ENCODE results near the gene DHX32.

DHX32 gene

DNA sequence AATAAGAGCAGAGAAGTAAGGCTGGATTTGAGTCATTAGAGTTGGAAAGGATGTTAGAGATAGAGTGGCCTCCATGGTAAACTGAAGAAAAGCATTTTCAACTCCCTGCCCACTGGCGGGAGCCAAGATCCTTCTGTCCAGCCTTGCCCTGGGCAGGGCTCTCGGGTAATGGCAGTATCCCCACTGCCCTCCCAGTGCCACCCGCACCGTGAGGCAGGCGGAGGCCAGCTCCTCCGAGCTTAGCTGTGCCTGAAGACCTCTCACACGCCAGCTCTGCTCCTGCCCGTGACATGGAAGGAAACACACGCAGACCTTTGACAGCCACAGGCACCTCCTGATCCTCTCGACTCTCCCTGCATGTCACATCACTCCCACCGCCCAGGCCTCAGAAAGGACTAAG lies 35.5 kb downstream of the DHX32 start:
- Histone ChIP-seq H3K27ac (ENCODE audit: low read length) (no peak overlapping the region), H3K9me3 (ENCODE audit: control insufficient read depth in 2 of 2, low read length in 2 of 2) (no peaks in the 10 kb centered on the region), H3K36me3 (ENCODE audit: control insufficient read depth in 2 of 2, insufficient read depth in 2 of 2, low read length in 2 of 2) (peaks cover 1 to 35% of the 10 kb centered on the region in 2 donors), H3K4me1 (ENCODE audit: control insufficient read depth, insufficient read depth, low read length) (peaks cover 2% of the 10 kb centered on the region), H3K9ac (ENCODE audit: low read length in 2 of 2) (no peak overlapping the region), H3K27me3 (ENCODE audit: control insufficient read depth in 1 of 2, insufficient read depth in 2 of 2, low read length in 2 of 2) (no peaks in the 10 kb centered on the region), H3K4me3 (ENCODE audit: low read length in 2 of 2) (no peak overlapping the region)

DNA sequence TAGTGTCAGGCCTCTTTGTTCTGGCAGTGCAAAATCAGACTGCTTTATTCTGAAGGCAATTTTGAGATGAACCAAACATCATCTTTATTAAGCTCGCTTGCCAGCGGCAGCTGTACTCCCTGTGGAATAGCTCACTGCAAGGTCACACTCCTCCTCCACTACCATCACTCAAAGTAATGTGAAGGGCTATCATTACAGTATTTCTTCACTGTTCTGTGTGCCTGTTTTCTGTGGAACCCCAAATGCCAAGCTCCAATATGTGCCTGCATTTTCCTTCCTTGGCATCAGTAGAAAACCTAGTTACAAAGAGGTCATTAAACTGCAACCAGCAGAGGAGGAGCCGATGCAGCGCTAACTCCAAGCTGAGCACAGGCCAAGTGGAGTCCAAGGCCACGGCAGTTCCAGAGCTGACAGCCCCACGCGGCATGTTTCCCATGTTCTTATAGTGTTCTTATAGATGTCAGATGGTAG lies 36.3 kb downstream of the DHX32 start:
- Histone ChIP-seq H3K4me3 (ENCODE audit: low read length in 2 of 2) (no peak overlapping the region), H3K27me3 (ENCODE audit: control insufficient read depth in 1 of 2, insufficient read depth in 2 of 2, low read length in 2 of 2) (no peaks in the 10 kb centered on the region), H3K36me3 (ENCODE audit: control insufficient read depth in 2 of 2, insufficient read depth in 2 of 2, low read length in 2 of 2) (peaks cover 9 to 42% of the 10 kb centered on the region in 2 donors), H3K4me1 (ENCODE audit: control insufficient read depth, insufficient read depth, low read length) (peaks cover 2% of the 10 kb centered on the region), H3K27ac (ENCODE audit: low read length) (no peak overlapping the region), H3K9ac (ENCODE audit: low read length in 2 of 2) (no peak overlapping the region), H3K9me3 (ENCODE audit: control insufficient read depth in 2 of 2, low read length in 2 of 2) (no peaks in the 10 kb centered on the region)

DNA sequence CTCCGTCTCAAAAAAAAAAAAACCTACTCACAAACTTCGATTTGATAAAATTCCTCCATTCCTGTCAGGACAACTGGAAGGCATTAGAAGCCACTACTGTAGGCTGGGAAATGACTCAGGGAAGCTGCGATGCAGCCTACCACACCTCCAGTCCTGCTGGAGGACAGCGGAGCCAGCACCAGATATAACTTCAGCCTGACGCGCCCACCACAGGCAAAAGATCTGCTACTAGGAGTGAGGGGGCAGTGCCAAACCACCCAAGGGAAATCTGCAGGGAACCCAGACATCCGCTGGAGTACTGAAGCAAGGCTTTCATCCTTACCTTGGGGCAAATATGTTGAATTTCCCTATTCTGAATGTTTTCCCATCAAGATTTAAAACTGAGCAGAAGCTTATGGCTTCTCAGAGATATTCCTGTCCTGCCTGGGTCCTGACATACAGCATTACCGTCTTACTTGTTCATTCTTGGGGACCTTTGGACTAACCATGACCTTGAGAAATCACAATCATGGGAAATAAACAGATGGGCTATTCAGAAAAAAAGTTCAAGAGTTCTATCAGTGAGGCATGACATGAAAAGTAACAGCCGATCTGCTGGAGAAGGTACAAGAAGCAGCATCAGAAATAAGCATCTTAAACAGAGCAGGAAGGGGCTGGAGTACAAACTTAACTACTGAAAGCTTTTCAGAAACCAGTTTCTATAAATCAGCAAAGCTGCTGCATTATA lies 37.3 kb downstream of the DHX32 start:
- Histone ChIP-seq H3K27me3 (ENCODE audit: control insufficient read depth in 1 of 2, insufficient read depth in 2 of 2, low read length in 2 of 2) (no peaks in the 10 kb centered on the region), H3K36me3 (ENCODE audit: control insufficient read depth in 2 of 2, insufficient read depth in 2 of 2, low read length in 2 of 2) (peaks cover 18 to 47% of the 10 kb centered on the region in 2 donors), H3K27ac (ENCODE audit: low read length) (no peak overlapping the region), H3K9ac (ENCODE audit: low read length in 2 of 2) (no peak overlapping the region), H3K9me3 (ENCODE audit: control insufficient read depth in 2 of 2, low read length in 2 of 2) (no peaks in the 10 kb centered on the region), H3K4me1 (ENCODE audit: control insufficient read depth, insufficient read depth, low read length) (peaks cover 2% of the 10 kb centered on the region), H3K4me3 (ENCODE audit: low read length in 2 of 2) (no peak overlapping the region)

DNA sequence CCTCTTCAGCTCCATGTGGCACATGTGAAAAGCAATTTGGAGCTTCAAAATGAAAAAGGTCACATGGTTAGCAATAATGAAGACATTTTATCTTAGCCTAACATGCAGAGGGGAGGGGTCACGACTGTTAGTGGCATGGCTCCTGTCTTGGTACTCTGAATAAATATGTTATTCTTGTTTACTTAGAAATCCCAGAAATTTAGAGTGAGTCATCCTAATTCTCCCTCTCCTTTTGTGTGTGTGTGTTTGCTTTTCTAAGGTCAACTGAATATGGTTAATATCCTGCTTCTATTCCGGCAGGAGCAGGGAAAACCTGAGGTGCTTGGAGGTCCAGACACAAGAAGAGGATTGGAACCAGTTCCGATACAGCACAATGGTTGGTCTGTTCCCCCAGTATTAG lies 40.1 kb downstream of the DHX32 start:
- H3K9ac ChIP-seq (ENCODE audit: low read length in 2 of 2): no peak overlapping the region
- H3K9me3 ChIP-seq (ENCODE audit: control insufficient read depth in 2 of 2, low read length in 2 of 2): no peaks in the 10 kb centered on the region
- no peaks in the 10 kb centered on the region for H3K27me3 ChIP-seq (ENCODE audit: control insufficient read depth in 1 of 2, insufficient read depth in 2 of 2, low read length in 2 of 2)
- H3K27ac ChIP-seq (ENCODE audit: low read length): no peak overlapping the region
- peaks cover 2% of the 10 kb centered on the region for H3K4me1 ChIP-seq (ENCODE audit: control insufficient read depth, insufficient read depth, low read length)
- peaks cover 38 to 57% of the 10 kb centered on the region in 2 donors for H3K36me3 ChIP-seq (ENCODE audit: control insufficient read depth in 2 of 2, insufficient read depth in 2 of 2, low read length in 2 of 2)
- H3K4me3 ChIP-seq (ENCODE audit: low read length in 2 of 2): no peak overlapping the region

DNA sequence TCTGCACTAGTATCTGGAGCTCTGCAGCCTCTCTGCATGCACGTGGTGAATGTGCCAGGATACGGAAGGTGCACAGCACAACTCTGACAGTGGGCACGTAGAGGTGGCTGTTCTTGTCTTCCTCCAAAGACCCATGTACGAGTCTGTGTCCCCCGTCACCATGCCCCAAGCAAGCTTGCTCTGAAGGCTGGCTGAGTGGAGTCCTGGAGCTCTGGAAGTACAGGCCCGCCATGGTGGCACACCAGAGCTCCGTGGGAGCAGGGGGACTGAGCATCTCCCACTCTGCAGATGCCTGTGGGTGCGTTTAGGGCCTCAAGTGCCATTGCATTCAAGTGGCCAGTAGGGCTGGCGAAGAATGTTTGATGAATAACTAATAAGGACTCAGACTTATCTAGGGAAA lies 40.7 kb downstream of the DHX32 start:
- no peak overlapping the region for H3K4me3 ChIP-seq (ENCODE audit: low read length in 2 of 2)
- H3K9me3 ChIP-seq (ENCODE audit: control insufficient read depth in 2 of 2, low read length in 2 of 2): no peaks in the 10 kb centered on the region
- H3K4me1 ChIP-seq (ENCODE audit: control insufficient read depth, insufficient read depth, low read length): peaks cover 2% of the 10 kb centered on the region
- no peak overlapping the region for H3K27ac ChIP-seq (ENCODE audit: low read length)
- H3K27me3 ChIP-seq (ENCODE audit: control insufficient read depth in 1 of 2, insufficient read depth in 2 of 2, low read length in 2 of 2): no peaks in the 10 kb centered on the region
- peaks cover 40 to 60% of the 10 kb centered on the region in 2 donors for H3K36me3 ChIP-seq (ENCODE audit: control insufficient read depth in 2 of 2, insufficient read depth in 2 of 2, low read length in 2 of 2)
- no peak overlapping the region for H3K9ac ChIP-seq (ENCODE audit: low read length in 2 of 2)

DNA sequence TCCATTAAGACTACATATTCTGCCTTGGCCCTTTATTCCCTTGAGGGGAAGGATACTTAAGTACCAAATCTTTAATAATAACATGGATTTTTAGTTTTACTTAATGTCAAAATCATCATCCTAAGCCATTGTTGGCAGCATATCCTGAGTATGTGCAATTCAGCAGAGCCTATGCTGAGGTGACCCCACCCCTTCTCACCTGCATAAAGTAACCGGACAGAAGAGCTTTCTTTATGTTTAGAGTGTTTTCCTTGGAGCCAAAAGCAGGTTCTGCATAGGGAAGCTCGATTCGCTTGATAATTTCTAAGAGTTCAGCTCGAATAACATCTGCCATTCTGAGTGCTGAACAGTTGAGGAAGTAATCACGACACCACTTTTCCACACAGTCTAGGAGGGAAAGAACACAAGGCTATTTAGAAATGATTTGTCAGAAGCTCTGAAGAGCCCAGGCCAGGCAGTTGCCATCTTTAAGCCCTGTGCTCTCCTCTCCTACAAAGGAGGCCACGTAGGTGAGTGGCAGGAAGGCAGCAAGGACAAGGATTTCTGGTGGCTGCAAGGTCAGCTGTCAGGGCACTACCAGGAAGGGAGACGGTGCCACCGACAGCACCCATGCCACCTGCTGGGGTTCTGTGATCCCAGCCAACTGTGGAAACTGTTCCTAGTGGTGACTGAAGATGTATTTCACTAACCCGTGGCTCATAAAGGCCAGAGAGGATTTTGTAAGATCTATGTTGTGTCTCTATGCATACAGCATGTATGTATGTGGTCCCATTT lies 42.1 kb downstream of the DHX32 start:
- H3K4me3 ChIP-seq (ENCODE audit: low read length in 2 of 2): no peak overlapping the region
- H3K27me3 ChIP-seq (ENCODE audit: control insufficient read depth in 1 of 2, insufficient read depth in 2 of 2, low read length in 2 of 2): no peaks in the 10 kb centered on the region
- no peak overlapping the region for H3K9ac ChIP-seq (ENCODE audit: low read length in 2 of 2)
- no peaks in the 10 kb centered on the region for H3K9me3 ChIP-seq (ENCODE audit: control insufficient read depth in 2 of 2, low read length in 2 of 2)
- H3K4me1 ChIP-seq (ENCODE audit: control insufficient read depth, insufficient read depth, low read length): no peaks in the 10 kb centered on the region
- H3K36me3 ChIP-seq (ENCODE audit: control insufficient read depth in 2 of 2, insufficient read depth in 2 of 2, low read length in 2 of 2): peaks cover 44 to 63% of the 10 kb centered on the region in 2 donors
- H3K27ac ChIP-seq (ENCODE audit: low read length): no peak overlapping the region

DNA sequence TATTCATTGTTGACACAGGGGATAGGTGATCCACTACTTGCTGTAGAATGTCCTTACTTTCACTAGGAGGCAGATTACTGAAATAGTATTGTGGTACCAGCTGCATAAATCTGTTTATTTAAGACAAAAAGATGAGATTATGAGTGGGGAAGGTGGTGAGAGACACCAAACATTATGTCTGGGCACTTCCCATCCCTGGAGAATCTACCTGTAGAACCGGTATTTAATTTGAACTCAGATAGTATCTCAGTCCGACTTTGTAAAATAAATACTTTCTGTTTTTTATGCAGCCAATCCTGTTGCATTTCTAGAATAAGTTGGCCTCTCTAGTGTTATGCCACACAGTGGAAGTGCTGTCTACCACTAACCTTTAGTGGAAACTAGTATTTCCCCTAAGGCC lies 44.3 kb downstream of the DHX32 start:
- peaks cover 59 to 69% of the 10 kb centered on the region in 2 donors for H3K36me3 ChIP-seq (ENCODE audit: control insufficient read depth in 2 of 2, insufficient read depth in 2 of 2, low read length in 2 of 2)
- H3K9me3 ChIP-seq (ENCODE audit: control insufficient read depth in 2 of 2, low read length in 2 of 2): no peaks in the 10 kb centered on the region

DNA sequence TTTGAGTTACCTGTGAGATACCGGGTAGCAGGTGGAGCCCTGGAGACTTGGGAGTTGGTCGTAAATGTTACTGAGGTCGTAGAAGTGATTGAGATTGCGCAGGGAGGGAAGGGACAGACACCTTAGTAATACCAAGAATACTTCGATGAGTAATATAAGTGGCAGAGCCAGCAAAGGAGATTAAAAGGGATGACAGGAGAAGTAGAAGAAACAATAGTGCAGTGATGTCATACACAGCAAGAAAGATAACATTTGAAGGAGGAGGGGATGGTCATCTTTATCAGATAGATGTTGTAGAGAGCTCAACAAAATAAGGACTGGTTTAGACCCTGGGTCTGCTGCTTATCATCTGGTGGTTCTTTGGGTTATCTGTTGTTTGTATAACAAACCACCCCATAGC lies 52.8 kb downstream of the DHX32 start:
- no peak overlapping the region for H3K4me3 ChIP-seq (ENCODE audit: low read length in 2 of 2)
- peaks cover 12% of the 10 kb centered on the region for H3K4me1 ChIP-seq (ENCODE audit: control insufficient read depth, insufficient read depth, low read length)
- peaks cover 45 to 55% of the 10 kb centered on the region in 2 donors for H3K36me3 ChIP-seq (ENCODE audit: control insufficient read depth in 2 of 2, insufficient read depth in 2 of 2, low read length in 2 of 2)
- no peaks in the 10 kb centered on the region for H3K27me3 ChIP-seq (ENCODE audit: control insufficient read depth in 1 of 2, insufficient read depth in 2 of 2, low read length in 2 of 2)
- H3K27ac ChIP-seq (ENCODE audit: low read length): no peak overlapping the region
- H3K9me3 ChIP-seq (ENCODE audit: control insufficient read depth in 2 of 2, low read length in 2 of 2): no peaks in the 10 kb centered on the region
- H3K9ac ChIP-seq (ENCODE audit: low read length in 2 of 2): no peak overlapping the region

More for the DNA sequence above, 44.3 kb downstream of the DHX32 start:
- no peaks in the 10 kb centered on the region for H3K27me3 ChIP-seq (ENCODE audit: control insufficient read depth in 1 of 2, insufficient read depth in 2 of 2, low read length in 2 of 2)
- no peaks in the 10 kb centered on the region for H3K4me1 ChIP-seq (ENCODE audit: control insufficient read depth, insufficient read depth, low read length)
- no peak overlapping the region for H3K4me3 ChIP-seq (ENCODE audit: low read length in 2 of 2)
- no peak overlapping the region for H3K27ac ChIP-seq (ENCODE audit: low read length)
- H3K9ac ChIP-seq (ENCODE audit: low read length in 2 of 2): no peak overlapping the region

DNA sequence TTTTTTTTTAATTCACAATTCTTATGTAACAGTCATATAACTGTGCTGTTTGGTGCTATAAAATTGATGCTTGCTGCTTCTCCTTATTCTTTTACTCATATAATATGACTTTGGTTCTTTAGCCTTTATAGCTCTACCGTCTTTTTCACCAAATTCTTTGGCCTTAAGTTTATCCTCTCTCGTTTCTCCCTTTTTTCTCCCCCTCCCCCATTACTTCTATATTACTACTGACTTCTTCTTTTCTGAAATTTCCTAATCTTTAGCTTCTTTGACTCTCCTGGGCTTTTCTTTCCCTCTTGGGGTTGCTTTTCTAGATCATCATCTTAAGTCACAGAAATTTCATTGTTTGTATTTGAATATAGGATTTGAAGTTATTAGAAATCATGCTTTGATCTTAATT lies 54.0 kb downstream of the DHX32 start:
- no peak overlapping the region for H3K4me3 ChIP-seq (ENCODE audit: low read length in 2 of 2)
- H3K4me1 ChIP-seq (ENCODE audit: control insufficient read depth, insufficient read depth, low read length): peaks cover 14% of the 10 kb centered on the region
- H3K9ac ChIP-seq (ENCODE audit: low read length in 2 of 2): no peak overlapping the region
- no peaks in the 10 kb centered on the region for H3K27me3 ChIP-seq (ENCODE audit: control insufficient read depth in 1 of 2, insufficient read depth in 2 of 2, low read length in 2 of 2)
- no peaks in the 10 kb centered on the region for H3K9me3 ChIP-seq (ENCODE audit: control insufficient read depth in 2 of 2, low read length in 2 of 2)
- H3K36me3 ChIP-seq (ENCODE audit: control insufficient read depth in 2 of 2, insufficient read depth in 2 of 2, low read length in 2 of 2): peaks cover 36 to 46% of the 10 kb centered on the region in 2 donors
- no peak overlapping the region for H3K27ac ChIP-seq (ENCODE audit: low read length)

DNA sequence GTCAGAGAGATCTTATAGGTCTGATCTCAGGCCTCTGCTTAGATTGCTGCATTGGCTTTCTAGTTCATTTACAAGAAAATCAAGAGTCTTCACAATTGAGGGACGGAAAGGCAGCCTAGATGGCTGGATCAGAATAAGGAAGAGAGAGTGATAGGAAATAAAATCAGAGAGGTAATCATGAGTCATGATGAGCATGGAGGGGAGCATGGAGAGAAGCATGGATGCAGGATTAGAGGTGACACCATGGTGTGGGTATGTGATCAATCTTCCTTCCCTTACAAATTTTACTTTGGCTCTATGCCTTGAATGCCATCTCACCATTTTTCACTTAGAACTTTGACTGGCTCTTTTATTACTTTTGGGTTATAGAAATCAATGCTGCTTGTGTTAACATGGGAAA lies 56.4 kb downstream of the DHX32 start:
- Histone ChIP-seq H3K4me1 (ENCODE audit: control insufficient read depth, insufficient read depth, low read length) (peaks cover 21% of the 10 kb centered on the region), H3K4me3 (ENCODE audit: low read length in 2 of 2) (peak overlapping the region; percentile 88 to 100), H3K36me3 (ENCODE audit: control insufficient read depth in 2 of 2, insufficient read depth in 2 of 2, low read length in 2 of 2) (peaks cover 18 to 30% of the 10 kb centered on the region in 2 donors), H3K27ac (ENCODE audit: low read length) (no peak overlapping the region), H3K27me3 (ENCODE audit: control insufficient read depth in 1 of 2, insufficient read depth in 2 of 2, low read length in 2 of 2) (no peaks in the 10 kb centered on the region), H3K9me3 (ENCODE audit: control insufficient read depth in 2 of 2, low read length in 2 of 2) (no peaks in the 10 kb centered on the region), H3K9ac (ENCODE audit: low read length in 2 of 2) (peak overlapping the region; percentile 89 to 98)
